Measurements from ENCODE around the gene CD58. TPM values are rescaled to one million over a fixed set of nuclear protein-coding genes. Genes with fewer than 3 reads are reported as not detected.

CD58 gene
- total and polyA plus RNA-seq, 2 of the 4 experiments (the other 2 are of a cell fraction), result 5.4 to 5.7 TPM

GRCh38 chr1:116578581-116578980, 7.8 kb upstream of the CD58 start:
- no peak overlapping the region for H3K18ac ChIP-seq (ENCODE audit: low read depth, low read length)
- TF ChIP-seq MXI1 (IDR thresholded peaks at IDR 0.05; ENCODE audit: borderline replicate concordance, low read depth, low read length), result no peak
- TF ChIP-seq RFX5 (IDR thresholded peaks at IDR 0.05; ENCODE audit: low read depth, low read length), result no peak
- TF ChIP-seq BHLHE40 (IDR thresholded peaks at IDR 0.05; ENCODE audit: low read depth, low read length), result no peak
- no peak for TF ChIP-seq RAD21 (IDR thresholded peaks at IDR 0.05; ENCODE audit: low read length)
- TF ChIP-seq CEBPB (IDR thresholded peaks at IDR 0.05; ENCODE audit: low read depth, low read length), result no peak
- TF ChIP-seq FOS (IDR thresholded peaks at IDR 0.05; ENCODE audit: low read depth, low read length), result no peak
- TF ChIP-seq, protein P1, sequence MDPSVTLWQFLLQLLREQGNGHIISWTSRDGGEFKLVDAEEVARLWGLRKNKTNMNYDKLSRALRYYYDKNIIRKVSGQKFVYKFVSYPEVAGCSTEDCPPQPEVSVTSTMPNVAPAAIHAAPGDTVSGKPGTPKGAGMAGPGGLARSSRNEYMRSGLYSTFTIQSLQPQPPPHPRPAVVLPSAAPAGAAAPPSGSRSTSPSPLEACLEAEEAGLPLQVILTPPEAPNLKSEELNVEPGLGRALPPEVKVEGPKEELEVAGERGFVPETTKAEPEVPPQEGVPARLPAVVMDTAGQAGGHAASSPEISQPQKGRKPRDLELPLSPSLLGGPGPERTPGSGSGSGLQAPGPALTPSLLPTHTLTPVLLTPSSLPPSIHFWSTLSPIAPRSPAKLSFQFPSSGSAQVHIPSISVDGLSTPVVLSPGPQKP (IDR thresholded peaks at IDR 0.05; ENCODE audit: borderline replicate concordance, low read depth, low read length), result no peak
- no peak for TF ChIP-seq USF2 (IDR thresholded peaks at IDR 0.05; ENCODE audit: low read depth, low read length)
- TF ChIP-seq CHD1 (IDR thresholded peaks at IDR 0.05; ENCODE audit: low read depth, low read length), result no peak
- no peak for TF ChIP-seq SMC3 (IDR thresholded peaks at IDR 0.05; ENCODE audit: low read depth, low read length)
- no peak for TF ChIP-seq CTCF (conservative IDR thresholded peaks at IDR 0.05; ENCODE audit: low read depth, low read length)
- TF ChIP-seq MAZ (IDR thresholded peaks at IDR 0.05; ENCODE audit: borderline replicate concordance, low read depth, low read length), result no peak
- TF ChIP-seq POLR2A (IDR thresholded peaks at IDR 0.05; ENCODE audit: low read depth, low read length), result no peak
- TF ChIP-seq MAFK (IDR thresholded peaks at IDR 0.05; ENCODE audit: low read depth, low read length), result no peak
- TF ChIP-seq RCOR1 (IDR thresholded peaks at IDR 0.05; ENCODE audit: insufficient replicate concordance, low read length), result no peak
- no peak for TF ChIP-seq NFE2L2 (IDR thresholded peaks at IDR 0.05; ENCODE audit: low read depth, low read length)
- H3K79me1 ChIP-seq (ENCODE audit: low read depth in 1 of 2, low read length in 2 of 2), result no peaks in the 10 kb centered on the region
- H2BK20ac ChIP-seq (ENCODE audit: low read depth, low read length), result no peak overlapping the region
- no peak overlapping the region for H4K8ac ChIP-seq (ENCODE audit: low read depth in 2 of 2, low read length in 2 of 2)
- in situ Hi-C loops (cut with MboI; ENCODE audit: low sequenced_read_pairs) (no loop called here), dilution Hi-C loops (cut with HindIII; ENCODE audit: low sequenced_read_pairs, unreplicated experiment) (no loop called here), intact Hi-C loops (cut with micrococcal nuclease) (loop anchor here (10.0 kb wide), 1 partner anchor 444 kb away; no protein-coding TSS in a partner anchor)
- no peak overlapping the region for H2BK5ac ChIP-seq (ENCODE audit: low read depth, low read length, poor library complexity, severe bottlenecking)
- BruUV-seq (replicated peaks), result no TSS peak
- H3K36me3 ChIP-seq (ENCODE audit: control insufficient read depth, insufficient read depth, low read length), result no peaks in the 10 kb centered on the region
- no peak overlapping the region for H2AK9ac ChIP-seq (replicated peaks; ENCODE audit: low read depth, low read length, poor library complexity)
- WGBS, 2 experiments (ENCODE audit: extremely low coverage in 2 of 2, insufficient read length in 1 of 2), result no CpG with 5 or more reads among the region's 1 CpG
- ATAC-seq (ENCODE audit: low read depth) (no peak), DNase-seq (no peak)
- H3K4me3 ChIP-seq (ENCODE audit: insufficient read depth, low read depth, low read length), result no peak overlapping the region
- no peak overlapping the region for H2AK5ac ChIP-seq (ENCODE audit: low read depth, low read length)
- H4K20me1 ChIP-seq (ENCODE audit: insufficient read depth, low read length), result no peaks in the 10 kb centered on the region
- H3K9me3 ChIP-seq (ENCODE audit: control insufficient read depth, insufficient read depth, low read length), result no peaks in the 10 kb centered on the region
- no peak overlapping the region for H2AFZ ChIP-seq (replicated peaks; ENCODE audit: low read length, poor library complexity)
- CTCF ChIA-PET, result no interaction called here
- H2BK120ac ChIP-seq (ENCODE audit: low read depth, low read length), result no peak overlapping the region
- no peak overlapping the region for H2BK15ac ChIP-seq (ENCODE audit: low read depth, low read length)
- no peaks in the 10 kb centered on the region for H3K4me1 ChIP-seq (ENCODE audit: control insufficient read depth, insufficient read depth, low read length)
- no peaks in the 10 kb centered on the region for H3K9me1 ChIP-seq (ENCODE audit: insufficient read depth, low read length)
- H3K23ac ChIP-seq (ENCODE audit: low read depth, low read length), result no peak overlapping the region
- H3K4ac ChIP-seq (ENCODE audit: low read depth, low read length), result no peak overlapping the region
- H4K91ac ChIP-seq (ENCODE audit: insufficient read depth, low read depth, low read length), result no peak overlapping the region
- H3K56ac ChIP-seq (ENCODE audit: extremely low read depth, insufficient read depth, low read length), result no peak overlapping the region
- H3K14ac ChIP-seq (replicated peaks; ENCODE audit: low read depth, low read length), result no peak overlapping the region
- no peak overlapping the region for H3K9ac ChIP-seq (ENCODE audit: low read depth, low read length)
- H3K4me2 ChIP-seq (ENCODE audit: low read depth, low read length), result no peak overlapping the region
- H4K5ac ChIP-seq (ENCODE audit: low read depth, low read length), result no peak overlapping the region
- H3K27ac ChIP-seq (ENCODE audit: insufficient read depth, low read length), result no peak overlapping the region
- peaks cover 33% of the 10 kb centered on the region for H3K27me3 ChIP-seq (ENCODE audit: control insufficient read depth, insufficient read depth, low read length)
- POLR2A ChIA-PET (ENCODE audit: unreplicated experiment), result no interaction called here
